NB4 (cell line): ENCODE measurements around the gene LRRC74A.

Experiments
- DNase-seq: peaks from one replicate; pipeline ENCODE4 v3.0.0; 2010; ENCODE audit warnings: low read depth
- H3K4me3 ChIP-seq: one replicate; pipeline ENCODE4 v1.5.1; 2011; ENCODE audit warnings: mild to moderate bottlenecking, low read depth, low read length, moderate library complexity
- MAX ChIP-seq: IDR thresholded peaks from 2 replicates; pipeline ENCODE4 v1.6.1; 2011; ENCODE audit warnings: low read depth, low read length
- MYC ChIP-seq: IDR thresholded peaks from 2 replicates; pipeline ENCODE4 v1.6.1; 2011; ENCODE audit warnings: low read depth, low read length
- POLR2A ChIP-seq: IDR thresholded peaks from 2 replicates; pipeline ENCODE4 v1.6.1; 2011; ENCODE audit warnings: mild to moderate bottlenecking; ENCODE audit not compliant: insufficient read length; ENCODE audit errors: extremely low read depth
- TF ChIP-seq, protein P1 (sequence below): IDR thresholded peaks from one replicate; pipeline ENCODE4 v1.5.1; 2012; ENCODE audit warnings: low read depth, low read length

The LRRC74A gene

DNA sequence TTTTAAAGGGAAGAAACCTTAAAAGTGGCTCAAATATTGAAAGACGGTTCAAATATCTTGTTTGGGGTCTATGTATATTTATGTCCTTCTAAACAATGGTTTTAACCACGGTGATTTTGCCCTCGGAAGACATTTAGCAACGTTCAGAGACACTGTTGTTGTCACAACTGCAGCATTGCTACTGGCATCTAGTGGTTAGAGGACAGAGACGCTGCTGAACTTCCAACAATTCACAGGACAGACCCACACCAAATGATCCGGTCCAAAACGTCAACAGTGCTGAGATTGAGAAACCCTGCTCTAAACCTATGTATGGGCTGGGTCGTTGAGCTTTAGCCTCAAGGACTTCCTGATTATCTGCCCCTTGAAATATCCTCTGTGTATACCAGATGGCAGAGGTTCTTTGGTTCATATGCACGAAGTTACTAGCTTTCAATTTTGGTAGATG lies 15.2 kb upstream of the LRRC74A start:
- DNase-seq, result peak; percentile 66

GRCh38 chr14:76811561-76811960 lies 14.6 kb upstream of the LRRC74A start:
- TF ChIP-seq MYC (no peak), MAX (no peak), POLR2A (no peak)
- TF ChIP-seq, protein P1, sequence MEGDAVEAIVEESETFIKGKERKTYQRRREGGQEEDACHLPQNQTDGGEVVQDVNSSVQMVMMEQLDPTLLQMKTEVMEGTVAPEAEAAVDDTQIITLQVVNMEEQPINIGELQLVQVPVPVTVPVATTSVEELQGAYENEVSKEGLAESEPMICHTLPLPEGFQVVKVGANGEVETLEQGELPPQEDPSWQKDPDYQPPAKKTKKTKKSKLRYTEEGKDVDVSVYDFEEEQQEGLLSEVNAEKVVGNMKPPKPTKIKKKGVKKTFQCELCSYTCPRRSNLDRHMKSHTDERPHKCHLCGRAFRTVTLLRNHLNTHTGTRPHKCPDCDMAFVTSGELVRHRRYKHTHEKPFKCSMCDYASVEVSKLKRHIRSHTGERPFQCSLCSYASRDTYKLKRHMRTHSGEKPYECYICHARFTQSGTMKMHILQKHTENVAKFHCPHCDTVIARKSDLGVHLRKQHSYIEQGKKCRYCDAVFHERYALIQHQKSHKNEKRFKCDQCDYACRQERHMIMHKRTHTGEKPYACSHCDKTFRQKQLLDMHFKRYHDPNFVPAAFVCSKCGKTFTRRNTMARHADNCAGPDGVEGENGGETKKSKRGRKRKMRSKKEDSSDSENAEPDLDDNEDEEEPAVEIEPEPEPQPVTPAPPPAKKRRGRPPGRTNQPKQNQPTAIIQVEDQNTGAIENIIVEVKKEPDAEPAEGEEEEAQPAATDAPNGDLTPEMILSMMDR, result no peak
- DNase-seq, result peak; percentile 8
- peak overlapping the region; percentile 86 for H3K4me3 ChIP-seq

More for the DNA sequence above, 15.2 kb upstream of the LRRC74A start:
- peak overlapping the region; percentile 86 for H3K4me3 ChIP-seq
- TF ChIP-seq MYC (no peak), MAX (no peak), POLR2A (no peak)
- TF ChIP-seq, protein P1, result peak; percentile 34

GRCh38 chr14:76812093-76812421 lies 14.2 kb upstream of the LRRC74A start:
- peak overlapping the region; percentile 86 for H3K4me3 ChIP-seq
- TF ChIP-seq, protein P1, result no peak
- TF ChIP-seq MAX (no peak), MYC (no peak), POLR2A (no peak)
- no peak for DNase-seq

DNA sequence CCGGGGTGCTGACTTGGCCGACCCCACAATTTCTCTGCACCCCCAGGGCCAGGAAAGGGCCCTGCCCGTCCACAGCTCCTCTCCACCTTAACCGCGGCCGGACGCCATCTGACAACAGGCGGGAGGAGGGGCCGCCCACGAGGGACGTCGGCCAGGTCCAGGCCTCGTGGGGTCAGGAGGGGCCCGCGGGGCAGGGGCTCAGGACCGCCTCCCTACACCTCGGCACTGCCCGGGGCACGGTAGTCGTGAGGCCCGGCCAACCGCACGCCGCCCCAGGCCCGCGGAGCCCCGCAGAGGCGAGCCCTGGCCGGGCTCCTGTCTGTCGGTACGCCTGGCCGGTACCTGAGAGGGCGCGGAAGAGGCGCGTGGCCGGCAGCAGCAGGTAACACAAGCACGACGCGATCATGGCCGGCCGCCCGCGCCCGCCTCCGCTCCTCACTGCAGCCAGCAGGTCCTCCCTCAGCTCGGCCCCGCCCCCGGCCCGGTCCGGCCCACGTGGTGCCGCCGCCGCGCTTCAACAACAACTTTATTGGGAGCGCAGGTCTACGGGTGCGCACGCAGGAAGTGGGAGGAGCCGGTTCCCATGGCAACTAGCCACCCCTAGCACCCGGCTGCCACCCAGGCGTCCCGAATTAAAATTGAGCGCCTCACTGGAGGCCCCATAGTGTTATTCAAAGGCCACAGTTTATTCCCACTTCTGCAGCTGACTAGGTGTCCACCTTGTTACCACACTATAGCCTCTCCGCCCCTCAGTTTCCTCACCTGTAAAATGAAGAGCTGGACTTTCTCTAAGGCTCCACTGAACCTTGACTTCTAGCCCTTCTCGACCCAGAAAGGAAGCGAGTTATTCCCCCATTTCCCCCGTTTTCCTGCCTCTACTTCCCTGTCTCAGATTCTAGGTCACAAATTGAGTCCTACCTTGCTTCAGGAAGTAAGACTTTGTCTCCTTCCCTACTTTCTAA lies 13.5 kb upstream of the LRRC74A start, which contains the start of gene ANGEL1:
ANGEL1 (minus strand) TSS at position 461 of the 962 bp plus-strand sequence; CDS start at position 406, 55 bp downstream.
- H3K4me3 ChIP-seq, result peak within 1 kb of the TSS; percentile 86
- peak; percentile 97 for TF ChIP-seq MAX
- TF ChIP-seq MYC, result peak; percentile 98
- TF ChIP-seq, protein P1, result no peak
- peak; percentile 88 for TF ChIP-seq POLR2A
- peak; percentile 96 for DNase-seq

DNA sequence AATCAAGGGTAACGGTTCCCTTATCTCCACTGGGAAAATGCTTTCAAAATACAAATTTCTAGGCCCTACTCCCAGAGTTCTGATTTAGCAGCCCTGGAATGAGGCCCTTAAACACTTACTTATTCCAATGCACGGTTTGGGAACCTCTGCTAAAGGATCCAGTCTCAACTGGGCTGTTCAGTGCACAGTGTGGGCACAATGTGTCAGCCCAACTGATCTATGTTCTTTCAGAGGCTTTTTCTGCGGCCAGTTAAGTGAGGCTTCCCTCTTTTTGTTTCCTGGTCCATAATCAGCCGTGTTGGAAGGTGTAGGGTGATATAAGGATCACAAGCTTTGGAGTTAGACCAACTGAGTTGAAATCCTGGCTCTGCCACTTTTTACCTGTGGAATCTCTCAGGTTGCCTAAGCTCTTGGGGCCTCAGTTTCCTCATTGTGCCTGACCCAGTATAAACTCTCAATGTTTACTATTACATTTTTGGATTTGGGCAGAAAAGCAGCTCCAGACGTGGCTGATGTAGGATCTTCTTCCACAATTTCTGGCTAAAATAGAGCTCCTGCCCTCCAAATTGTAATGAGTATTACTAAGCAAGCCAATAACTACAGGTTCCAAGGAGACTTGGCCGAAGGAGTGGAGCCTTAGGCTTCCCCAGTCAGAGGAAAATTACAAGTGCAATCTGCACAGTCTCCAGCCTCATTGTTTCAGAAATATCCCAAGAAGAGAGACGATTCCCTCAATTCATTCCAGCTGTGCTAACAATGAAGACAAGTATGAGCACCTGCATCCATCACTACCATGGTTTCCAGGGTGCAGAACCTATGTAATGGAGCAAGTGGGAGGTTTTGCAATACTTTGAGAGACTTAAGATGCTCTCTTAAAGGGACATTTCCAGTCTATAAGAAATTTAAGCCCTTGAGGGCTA lies 11.2 kb upstream of the LRRC74A start:
- TF ChIP-seq, protein P1, result no peak
- TF ChIP-seq POLR2A (no peak), MYC (no peak)
- H3K4me3 ChIP-seq, result no peak overlapping the region
- no peak for DNase-seq
